IPS-18a (cell line): ENCODE measurements around the gene ERCC6L.
A peak's percentile ranks its signal among the peaks of the same experiment; 100 is the strongest.
"Not testable (repeated sequence)": the region's sequence is repeated elsewhere in the genome, so short reads cannot be mapped to it uniquely, and the experiment has no call there.

ENCODE experiments used
- H3K27ac ChIP-seq: one replicate; pipeline ENCODE4 v1.5.1; 2013; ENCODE audit warnings: low read length
- H3K27me3 ChIP-seq: one replicate; pipeline ENCODE4 v1.6.1; 2013; ENCODE audit warnings: mild to moderate bottlenecking, low read length; ENCODE audit not compliant: control insufficient read depth, insufficient read depth
- H3K36me3 ChIP-seq: one replicate; pipeline ENCODE4 v1.6.1; 2013; ENCODE audit warnings: low read depth, low read length; ENCODE audit not compliant: control insufficient read depth
- H3K4me1 ChIP-seq: one replicate; pipeline ENCODE4 v1.6.1; 2013; ENCODE audit warnings: low read depth, low read length; ENCODE audit not compliant: control insufficient read depth
- H3K4me3 ChIP-seq: one replicate; pipeline ENCODE4 v1.5.1; 2013; ENCODE audit warnings: low read length
- H3K9ac ChIP-seq: one replicate; pipeline ENCODE4 v1.6.1; 2013; ENCODE audit warnings: mild to moderate bottlenecking, low read length, moderate library complexity
- H3K9me3 ChIP-seq: one replicate; pipeline ENCODE4 v1.6.1; 2013; ENCODE audit warnings: low read depth, low read length; ENCODE audit not compliant: control insufficient read depth

ERCC6L gene

GRCh38 chrX:72201836-72202536, 36.8 kb downstream of the ERCC6L start:
- H3K27me3 ChIP-seq, result no peaks in the 10 kb centered on the region
- H3K4me3 ChIP-seq, result peak overlapping the region; percentile 15
- H3K9ac ChIP-seq, result no peak overlapping the region
- H3K27ac ChIP-seq, result no peak overlapping the region
- peaks cover 11% of the 10 kb centered on the region for H3K9me3 ChIP-seq
- peaks cover 14% of the 10 kb centered on the region for H3K36me3 ChIP-seq
- peaks cover 18% of the 10 kb centered on the region for H3K4me1 ChIP-seq

GRCh38 chrX:72182924-72183323, 55.9 kb downstream of the ERCC6L start:
- H3K27ac ChIP-seq, result no peak overlapping the region
- H3K9me3 ChIP-seq, result peaks cover 5% of the 10 kb centered on the region
- peak overlapping the region; percentile 95 for H3K4me3 ChIP-seq
- no peaks in the 10 kb centered on the region for H3K27me3 ChIP-seq
- H3K9ac ChIP-seq, result no peak overlapping the region
- H3K4me1 ChIP-seq, result no peaks in the 10 kb centered on the region
- peaks cover 2% of the 10 kb centered on the region for H3K36me3 ChIP-seq

GRCh38 chrX:72181178-72182125, 57.4 kb downstream of the ERCC6L start, which contains the start of gene PIN4:
PIN4 (plus strand) TSS chrX:72181757; CDS start chrX:72181786, 29 bp downstream.
- H3K27ac ChIP-seq, result peak within 1 kb of the TSS; percentile 14

GRCh38 chrX:72180539-72180938, 58.3 kb downstream of the ERCC6L start:
- Histone ChIP-seq H3K4me3 (peak overlapping the region; percentile 95), H3K4me1 (no peaks in the 10 kb centered on the region), H3K36me3 (no peaks in the 10 kb centered on the region), H3K27ac (peak overlapping the region; percentile 14), H3K9me3 (peaks cover 5% of the 10 kb centered on the region), H3K9ac (peak overlapping the region; percentile 68), H3K27me3 (no peaks in the 10 kb centered on the region)

More at GRCh38 chrX:72181178-72182125, 57.4 kb downstream of the ERCC6L start, which contains the start of gene PIN4:
- peak within 1 kb of the TSS; percentile 68 for H3K9ac ChIP-seq
- peaks cover 5% of the 10 kb centered on the region for H3K9me3 ChIP-seq
- peak within 1 kb of the TSS; percentile 95 for H3K4me3 ChIP-seq
- H3K4me1 ChIP-seq, result no peaks in the 10 kb centered on the region
- H3K27me3 ChIP-seq, result no peaks in the 10 kb centered on the region
- H3K36me3 ChIP-seq, result no peaks in the 10 kb centered on the region

GRCh38 chrX:72176981-72177380, 61.8 kb downstream of the ERCC6L start:
- Histone ChIP-seq H3K9me3 (peaks cover 9% of the 10 kb centered on the region), H3K4me3 (no peak overlapping the region), H3K27me3 (no peaks in the 10 kb centered on the region), H3K9ac (no peak overlapping the region), H3K4me1 (no peaks in the 10 kb centered on the region), H3K27ac (no peak overlapping the region), H3K36me3 (no peaks in the 10 kb centered on the region)

- H3K9me3 ChIP-seq, result peaks cover 11% of the 10 kb centered on the region
- H3K27me3 ChIP-seq, H3K36me3 ChIP-seq, H3K9ac ChIP-seq, H3K4me1 ChIP-seq, H3K4me3 ChIP-seq, H3K27ac ChIP-seq: not testable (repeated sequence)
Observed at GRCh38 chrX:72176289-72176688, 62.5 kb downstream of the ERCC6L start.

GRCh38 chrX:72169008-72169728, 69.7 kb downstream of the ERCC6L start:
- H3K9ac ChIP-seq, result no peak overlapping the region
- H3K27me3 ChIP-seq, result no peaks in the 10 kb centered on the region
- H3K36me3 ChIP-seq, result no peaks in the 10 kb centered on the region
- no peak overlapping the region for H3K27ac ChIP-seq
- H3K4me3 ChIP-seq, result no peak overlapping the region
- H3K9me3 ChIP-seq, result peaks cover 3% of the 10 kb centered on the region
- H3K4me1 ChIP-seq, result no peaks in the 10 kb centered on the region

GRCh38 chrX:72165551-72165950, 73.3 kb downstream of the ERCC6L start:
- Histone ChIP-seq H3K36me3 (no peaks in the 10 kb centered on the region), H3K9me3 (no peaks in the 10 kb centered on the region), H3K9ac (no peak overlapping the region), H3K4me1 (no peaks in the 10 kb centered on the region), H3K27ac (no peak overlapping the region), H3K27me3 (no peaks in the 10 kb centered on the region), H3K4me3 (no peak overlapping the region)

GRCh38 chrX:72159769-72160168, 79.1 kb downstream of the ERCC6L start:
- no peak overlapping the region for H3K4me3 ChIP-seq
- no peaks in the 10 kb centered on the region for H3K27me3 ChIP-seq
- no peak overlapping the region for H3K9ac ChIP-seq
- H3K36me3 ChIP-seq, result no peaks in the 10 kb centered on the region
- H3K4me1 ChIP-seq, result no peaks in the 10 kb centered on the region
- peaks cover 6% of the 10 kb centered on the region for H3K9me3 ChIP-seq
- H3K27ac ChIP-seq, result no peak overlapping the region

GRCh38 chrX:72158773-72159172, 80.1 kb downstream of the ERCC6L start:
- H3K27me3 ChIP-seq, result no peaks in the 10 kb centered on the region
- H3K9ac ChIP-seq, result no peak overlapping the region
- no peak overlapping the region for H3K27ac ChIP-seq
- H3K9me3 ChIP-seq, result peaks cover 8% of the 10 kb centered on the region
- no peak overlapping the region for H3K4me3 ChIP-seq
- no peaks in the 10 kb centered on the region for H3K36me3 ChIP-seq
- no peaks in the 10 kb centered on the region for H3K4me1 ChIP-seq
